ENCODE data around the gene FBXO2.

FBXO2 gene

GRCh38 chr1:11645670-11646265 lies 8.5 kb downstream of the FBXO2 start:
- peak; percentile 73 for DNase-seq (ENCODE audit: extremely low spot score)
- TF ChIP-seq PKNOX1 (IDR thresholded peaks at IDR 0.05) (no peak), FOXM1 (IDR thresholded peaks at IDR 0.05; ENCODE audit: borderline replicate concordance) (no peak), TARDBP (IDR thresholded peaks at IDR 0.05) (no peak), LEF1 (IDR thresholded peaks at IDR 0.05; ENCODE audit: borderline replicate concordance) (no peak), SUZ12 (IDR thresholded peaks at IDR 0.05) (no peak), NFRKB (IDR thresholded peaks at IDR 0.05) (no peak), ARNT (IDR thresholded peaks at IDR 0.05) (no peak), HDGF (IDR thresholded peaks at IDR 0.05; ENCODE audit: borderline replicate concordance) (no peak), L3MBTL2 (conservative IDR thresholded peaks at IDR 0.05) (no peak), ZNF384 (IDR thresholded peaks at IDR 0.05) (no peak), BHLHE40 (IDR thresholded peaks at IDR 0.05; ENCODE audit: borderline replicate concordance) (no peak), FOXA1 (IDR thresholded peaks at IDR 0.05) (no peak)
- POLR2A ChIA-PET: no interaction called here
- CTCF ChIA-PET: interaction anchor here (0.6 to 2.4 kb wide), 12 partner anchors 9 to 677 kb away, joined by 3 to 17 read pairs (median 4); no protein-coding TSS in a partner anchor

GRCh38 chr1:11645270-11645669 lies 9.0 kb downstream of the FBXO2 start:
- TF ChIP-seq TARDBP (IDR thresholded peaks at IDR 0.05) (no peak), PKNOX1 (IDR thresholded peaks at IDR 0.05) (no peak), SP1 (IDR thresholded peaks at IDR 0.05) (no peak)
- ChIA-PET POLR2A (no interaction called here), CTCF (interaction anchor here (0.6 to 2.4 kb wide), 12 partner anchors 8 to 676 kb away, joined by 3 to 17 read pairs (median 4); no protein-coding TSS in a partner anchor)
- no peak for DNase-seq (ENCODE audit: extremely low spot score)

- TF ChIP-seq SP1 (IDR thresholded peaks at IDR 0.05): no peak
- no peak for TF ChIP-seq FOXA1 (IDR thresholded peaks at IDR 0.05)
- TF ChIP-seq HDGF (IDR thresholded peaks at IDR 0.05; ENCODE audit: borderline replicate concordance): no peak
- no peak for TF ChIP-seq FOXM1 (IDR thresholded peaks at IDR 0.05; ENCODE audit: borderline replicate concordance)
- no peak for TF ChIP-seq FOXK2 (IDR thresholded peaks at IDR 0.05)
- TF ChIP-seq PKNOX1 (IDR thresholded peaks at IDR 0.05): no peak
- no peak for TF ChIP-seq SUZ12 (IDR thresholded peaks at IDR 0.05)
- no peak for TF ChIP-seq TARDBP (IDR thresholded peaks at IDR 0.05)
- no peak for TF ChIP-seq ELF4 (IDR thresholded peaks at IDR 0.05)
- TF ChIP-seq ARNT (IDR thresholded peaks at IDR 0.05): no peak
- no peak for TF ChIP-seq NFRKB (IDR thresholded peaks at IDR 0.05)
- TF ChIP-seq LEF1 (IDR thresholded peaks at IDR 0.05; ENCODE audit: borderline replicate concordance): no peak
- no peak for TF ChIP-seq L3MBTL2 (conservative IDR thresholded peaks at IDR 0.05)
- TF ChIP-seq CTBP1 (IDR thresholded peaks at IDR 0.05; ENCODE audit: borderline replicate concordance): no peak
- TF ChIP-seq BHLHE40 (IDR thresholded peaks at IDR 0.05; ENCODE audit: borderline replicate concordance): no peak
- no peak for TF ChIP-seq ZNF384 (IDR thresholded peaks at IDR 0.05)
- POLR2A ChIA-PET: interaction anchor here (1.3 to 1.8 kb wide), 2 partner anchors 165 to 382 kb away, joined by 5 read pairs; partner anchors contain the start of genes DISP3 and MTOR
- DNase-seq (ENCODE audit: extremely low spot score): no peak
- CTCF ChIA-PET: interaction anchor here (0.9 to 3.8 kb wide), 4 partner anchors 10 to 606 kb away, joined by 3 to 18 read pairs (median 4); partner anchors contain the start of gene DISP3
Measured at GRCh38 chr1:11643782-11644181, 10.4 kb downstream of the FBXO2 start.

- CTCF ChIA-PET: interaction anchor here (0.6 to 3.8 kb wide), 7 partner anchors 155 to 605 kb away, joined by 3 to 18 read pairs (median 3); no protein-coding TSS in a partner anchor
- peak; percentile 81 for DNase-seq (ENCODE audit: extremely low spot score)
- POLR2A ChIA-PET: interaction anchor here (1.3 to 1.8 kb wide), 2 partner anchors 164 to 380 kb away, joined by 5 read pairs; partner anchors contain the start of genes DISP3 and MTOR
Measured at GRCh38 chr1:11642418-11643017, 11.7 kb downstream of the FBXO2 start.

- TF ChIP-seq FOXM1 (IDR thresholded peaks at IDR 0.05; ENCODE audit: borderline replicate concordance): no peak
- no peak for TF ChIP-seq ARNT (IDR thresholded peaks at IDR 0.05)
- TF ChIP-seq FOXK2 (IDR thresholded peaks at IDR 0.05): no peak
- no peak for TF ChIP-seq BHLHE40 (IDR thresholded peaks at IDR 0.05; ENCODE audit: borderline replicate concordance)
- TF ChIP-seq TARDBP (IDR thresholded peaks at IDR 0.05): no peak
- TF ChIP-seq SUZ12 (IDR thresholded peaks at IDR 0.05): no peak
- no peak for TF ChIP-seq L3MBTL2 (conservative IDR thresholded peaks at IDR 0.05)
- no peak for TF ChIP-seq FOXA1 (IDR thresholded peaks at IDR 0.05)
- TF ChIP-seq SP1 (IDR thresholded peaks at IDR 0.05): no peak
- no peak for TF ChIP-seq CTBP1 (IDR thresholded peaks at IDR 0.05; ENCODE audit: borderline replicate concordance)
- POLR2A ChIA-PET: no interaction called here
- CTCF ChIA-PET: interaction anchor here (0.6 to 3.8 kb wide), 6 partner anchors 154 to 604 kb away, joined by 3 to 18 read pairs (median 3); no protein-coding TSS in a partner anchor
- DNase-seq (ENCODE audit: extremely low spot score): no peak
Measured at GRCh38 chr1:11641776-11642305, 12.4 kb downstream of the FBXO2 start.

- POLR2A ChIA-PET: no interaction called here
- DNase-seq (ENCODE audit: extremely low spot score): no peak
- CTCF ChIA-PET: interaction anchor here (1.3 to 3.8 kb wide), 3 partner anchors 365 to 603 kb away, joined by 3 to 18 read pairs (median 4); no protein-coding TSS in a partner anchor
- TF ChIP-seq ZNF384 (IDR thresholded peaks at IDR 0.05): no peak
- TF ChIP-seq BHLHE40 (IDR thresholded peaks at IDR 0.05; ENCODE audit: borderline replicate concordance): no peak
- TF ChIP-seq HDGF (IDR thresholded peaks at IDR 0.05; ENCODE audit: borderline replicate concordance): no peak
- no peak for TF ChIP-seq FOXA1 (IDR thresholded peaks at IDR 0.05)
- no peak for TF ChIP-seq TARDBP (IDR thresholded peaks at IDR 0.05)
Measured at GRCh38 chr1:11640944-11641343, 13.3 kb downstream of the FBXO2 start.
